Parathyroid adenoma (tissue), 2 donors: ENCODE measurements around the gene TSPYL1.

Experiments
- H2AFZ ChIP-seq: fragments of 300-600 bp; sonication (generic); one replicate; pipeline ENCODE4 v1.7.0; 2017; ENCODE audit warnings: antibody characterized with exemption, mild to moderate bottlenecking
- H3K27ac ChIP-seq: fragments of 300-600 bp; sonication (generic); one replicate; pipeline ENCODE4 v1.7.0; 2017
- H3K27me3 ChIP-seq: fragments of 300-600 bp; sonication (generic); one replicate; pipeline ENCODE4 v1.7.0; 2017; ENCODE audit warnings: low read length; ENCODE audit not compliant: control insufficient read depth, insufficient read depth
- H3K36me3 ChIP-seq: fragments of 300-600 bp; sonication (generic); one replicate; pipeline ENCODE4 v1.7.0; 2017; ENCODE audit warnings: low read length; ENCODE audit not compliant: control insufficient read depth, insufficient read depth
- H3K4me1 ChIP-seq: fragments of 300-600 bp; sonication (generic); one replicate; pipeline ENCODE4 v1.7.0; 2017; ENCODE audit warnings: control low read depth
- H3K4me2 ChIP-seq: fragments of 300-600 bp; sonication (generic); one replicate; pipeline ENCODE4 v1.7.0; 2017; ENCODE audit warnings: low read length
- H3K4me3 ChIP-seq: fragments of 300-600 bp; sonication (generic); one replicate; pipeline ENCODE4 v1.7.0; 2017; ENCODE audit warnings: low read depth, low read length
- H3K79me2 ChIP-seq: fragments of 300-600 bp; sonication (generic); one replicate; pipeline ENCODE4 v1.7.0; 2017; ENCODE audit warnings: control low read depth
- H3K9ac ChIP-seq: fragments of 300-600 bp; sonication (generic); one replicate; pipeline ENCODE4 v1.7.0; 2017; ENCODE audit warnings: mild to moderate bottlenecking
- H3K9me3 ChIP-seq: fragments of 300-600 bp; sonication (generic); one replicate; pipeline ENCODE4 v1.7.0; 2017; ENCODE audit warnings: low read length; ENCODE audit not compliant: control insufficient read depth
- CTCF ChIP-seq: fragments of 300-600 bp; sonication (generic); IDR thresholded peaks from one replicate; pipeline ENCODE4 v1.7.0; 2017; ENCODE audit warnings: antibody characterized with exemption, mild to moderate bottlenecking
- donor health status: primary hyperparathyroidism.

The TSPYL1 gene

GRCh38 chr6:116278481-116278829, 1.3 kb downstream of the TSPYL1 start:
- Histone ChIP-seq H3K4me1 (peaks cover 26% of the 10 kb centered on the region), H3K27ac (peak overlapping the region; percentile 99), H3K4me2 (peak overlapping the region; percentile 94), H3K27me3 (no peaks in the 10 kb centered on the region), H3K79me2 (peaks cover 48% of the 10 kb centered on the region), H3K9ac (no peak overlapping the region), H3K36me3 (no peaks in the 10 kb centered on the region), H2AFZ (no peak overlapping the region), H3K9me3 (no peaks in the 10 kb centered on the region), H3K4me3 (peak overlapping the region; percentile 96)
- no peak for TF ChIP-seq CTCF

- Histone ChIP-seq H3K4me3 (peak overlapping the region; percentile 96), H3K36me3 (no peaks in the 10 kb centered on the region)
These were observed 2.6 kb downstream of the TSPYL1 start for GRCh38 chr6:116277124-116277523.

GRCh38 chr6:116271149-116271708, 8.5 kb downstream of the TSPYL1 start:
- Histone ChIP-seq H3K4me2 (no peak overlapping the region), H3K36me3 (no peaks in the 10 kb centered on the region), H2AFZ (no peak overlapping the region), H3K27me3 (no peaks in the 10 kb centered on the region), H3K9ac (no peak overlapping the region), H3K9me3 (no peaks in the 10 kb centered on the region), H3K79me2 (peaks cover 19% of the 10 kb centered on the region), H3K27ac (no peak overlapping the region), H3K4me3 (no peak overlapping the region), H3K4me1 (peaks cover 12% of the 10 kb centered on the region)
- no peak for TF ChIP-seq CTCF

More at GRCh38 chr6:116277124-116277523, 2.6 kb downstream of the TSPYL1 start:
- H3K4me1 ChIP-seq, result peaks cover 26% of the 10 kb centered on the region
- H3K27ac ChIP-seq, result peak overlapping the region; percentile 99
- no peak overlapping the region for H2AFZ ChIP-seq
- H3K79me2 ChIP-seq, result peaks cover 51% of the 10 kb centered on the region
- peak overlapping the region; percentile 94 for H3K4me2 ChIP-seq
- no peak overlapping the region for H3K9ac ChIP-seq
- H3K9me3 ChIP-seq, result no peaks in the 10 kb centered on the region
- TF ChIP-seq CTCF, result no peak
- H3K27me3 ChIP-seq, result no peaks in the 10 kb centered on the region

- Histone ChIP-seq H3K36me3 (no peaks in the 10 kb centered on the region), H3K79me2 (peaks cover 10% of the 10 kb centered on the region), H3K4me1 (no peaks in the 10 kb centered on the region), H2AFZ (no peak overlapping the region), H3K9ac (no peak overlapping the region), H3K27me3 (no peaks in the 10 kb centered on the region), H3K4me3 (peak overlapping the region; percentile 4), H3K4me2 (peak overlapping the region; percentile 30), H3K27ac (peak overlapping the region; percentile 1), H3K9me3 (no peaks in the 10 kb centered on the region)
- peak; percentile 91 for TF ChIP-seq CTCF
These were observed 11.0 kb downstream of the TSPYL1 start for GRCh38 chr6:116268589-116269293.
